Tibial artery (tissue), 4 donors: ENCODE measurements around the gene ERBB4.

Experiments used
- DNase-seq, 2 donors: peaks; one replicate each; pipeline ENCODE4 v3.0.0-alpha.2; 2019
- H3K27ac ChIP-seq, 2 donors: fragments of 200-600 bp; sonication (generic) in 1 of 2; 1 replicate in 1 of 2; 2 replicates in 1 of 2; pipeline ENCODE4 v1.5.1; 2018 to 2019; ENCODE audit warnings: mild to moderate bottlenecking in 1 of 2
- H3K27me3 ChIP-seq, 2 donors: fragments of 200-600 bp; sonication (generic) in 1 of 2; one replicate each; pipeline versions ENCODE4 v1.5.1 to v1.6.0; 2016 to 2019
- H3K36me3 ChIP-seq, 3 donors: fragments of 200-600 bp; sonication (generic) in 2 of 3; one replicate each; pipeline ENCODE4 v1.5.1; 2016 to 2019; ENCODE audit warnings: mild to moderate bottlenecking in 2 of 3
- H3K4me1 ChIP-seq, 4 donors: fragments of 200-600 bp; sonication (generic) in 2 of 4; 1 replicate in 3 of 4; 2 replicates in 1 of 4; pipeline ENCODE4 v1.5.1; 2016 to 2019
- H3K4me3 ChIP-seq, 2 donors: fragments of 200-600 bp; sonication (generic) in 1 of 2; 1 replicate in 1 of 2; 2 replicates in 1 of 2; pipeline ENCODE4 v1.5.1; 2018 to 2019; ENCODE audit warnings: mild to moderate bottlenecking in 2 of 2
- H3K9me3 ChIP-seq, 3 donors: fragments of 200-600 bp; sonication (generic) in 1 of 3; one replicate each; pipeline ENCODE4 v1.5.1; 2016 to 2019
- intact Hi-C: fragments of 100-400 bp; cut with DNase I; formaldehyde crosslinking; loops from one replicate; pipeline ENCODE4 v1.15.0; 2023; ENCODE audit warnings: low total_unique reads
- TF ChIP-seq, protein P1 (sequence below), 2 experiments: fragments of 200-600 bp in 1 of 2; fragments of 450-650 bp in 1 of 2; IDR thresholded peaks; one replicate each; pipeline ENCODE4 v1.5.1; 2017 to 2019; ENCODE audit warnings: antibody characterized with exemption in 2 of 2, mild to moderate bottlenecking in 1 of 2, moderate library complexity in 1 of 2

ERBB4 gene

DNA sequence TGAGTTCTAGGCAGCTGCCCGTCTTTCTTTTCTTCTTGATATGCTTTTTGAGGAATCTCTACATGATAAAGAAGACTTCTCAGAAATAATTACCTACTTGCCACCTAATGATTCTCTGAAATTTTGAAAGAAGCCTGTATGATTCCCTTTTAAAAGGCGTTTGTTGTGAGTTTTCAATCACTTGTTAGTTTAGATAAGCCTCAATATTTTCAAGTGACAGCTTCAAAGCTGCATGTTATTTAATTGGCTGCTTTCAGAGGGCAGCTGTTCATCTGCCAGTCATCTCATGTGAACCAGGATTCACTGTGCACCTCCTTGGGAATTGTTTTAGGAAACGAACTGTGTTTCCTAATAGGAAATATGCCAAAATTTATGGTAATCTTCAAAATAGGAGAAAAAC lies 1044.1 kb downstream of the ERBB4 start:
- no peak overlapping the region for H3K27ac ChIP-seq
- H3K4me1 ChIP-seq = no peaks in the 10 kb centered on the region
- H3K27me3 ChIP-seq = no peaks in the 10 kb centered on the region
- intact Hi-C loops = no loop called here
- no peaks in the 10 kb centered on the region for H3K36me3 ChIP-seq
- no peaks in the 10 kb centered on the region for H3K9me3 ChIP-seq
- TF ChIP-seq, protein P1, sequence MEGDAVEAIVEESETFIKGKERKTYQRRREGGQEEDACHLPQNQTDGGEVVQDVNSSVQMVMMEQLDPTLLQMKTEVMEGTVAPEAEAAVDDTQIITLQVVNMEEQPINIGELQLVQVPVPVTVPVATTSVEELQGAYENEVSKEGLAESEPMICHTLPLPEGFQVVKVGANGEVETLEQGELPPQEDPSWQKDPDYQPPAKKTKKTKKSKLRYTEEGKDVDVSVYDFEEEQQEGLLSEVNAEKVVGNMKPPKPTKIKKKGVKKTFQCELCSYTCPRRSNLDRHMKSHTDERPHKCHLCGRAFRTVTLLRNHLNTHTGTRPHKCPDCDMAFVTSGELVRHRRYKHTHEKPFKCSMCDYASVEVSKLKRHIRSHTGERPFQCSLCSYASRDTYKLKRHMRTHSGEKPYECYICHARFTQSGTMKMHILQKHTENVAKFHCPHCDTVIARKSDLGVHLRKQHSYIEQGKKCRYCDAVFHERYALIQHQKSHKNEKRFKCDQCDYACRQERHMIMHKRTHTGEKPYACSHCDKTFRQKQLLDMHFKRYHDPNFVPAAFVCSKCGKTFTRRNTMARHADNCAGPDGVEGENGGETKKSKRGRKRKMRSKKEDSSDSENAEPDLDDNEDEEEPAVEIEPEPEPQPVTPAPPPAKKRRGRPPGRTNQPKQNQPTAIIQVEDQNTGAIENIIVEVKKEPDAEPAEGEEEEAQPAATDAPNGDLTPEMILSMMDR (IDR thresholded peaks at IDR 0.05) = no peak
- DNase-seq = no peak
- no peak overlapping the region for H3K4me3 ChIP-seq

DNA sequence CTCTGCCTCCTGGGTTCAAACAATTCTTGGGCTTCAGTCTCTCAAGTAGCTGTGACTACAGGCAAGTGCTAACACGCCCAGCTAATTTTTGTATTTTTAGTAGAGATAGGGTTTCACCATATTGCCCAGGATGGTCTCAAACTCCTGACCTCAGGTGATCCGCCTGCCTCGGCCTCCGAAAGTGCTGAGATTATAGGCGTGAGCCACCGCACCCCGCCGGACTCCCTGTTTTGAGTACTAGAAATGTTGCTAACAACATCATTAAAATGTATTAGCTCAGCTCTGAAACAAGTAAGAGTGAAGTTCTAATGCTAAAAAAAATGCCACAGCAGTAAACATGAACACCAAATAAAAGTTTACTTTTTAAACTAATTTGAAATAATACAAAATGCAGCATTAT lies 1044.5 kb downstream of the ERBB4 start:
- DNase-seq = no peak
- no peaks in the 10 kb centered on the region for H3K27me3 ChIP-seq
- H3K9me3 ChIP-seq = no peaks in the 10 kb centered on the region
- H3K4me1 ChIP-seq = no peaks in the 10 kb centered on the region
- H3K4me3 ChIP-seq = no peak overlapping the region
- intact Hi-C loops = no loop called here
- TF ChIP-seq, protein P1 (IDR thresholded peaks at IDR 0.05) = no peak
- no peaks in the 10 kb centered on the region for H3K36me3 ChIP-seq
- H3K27ac ChIP-seq = no peak overlapping the region

DNA sequence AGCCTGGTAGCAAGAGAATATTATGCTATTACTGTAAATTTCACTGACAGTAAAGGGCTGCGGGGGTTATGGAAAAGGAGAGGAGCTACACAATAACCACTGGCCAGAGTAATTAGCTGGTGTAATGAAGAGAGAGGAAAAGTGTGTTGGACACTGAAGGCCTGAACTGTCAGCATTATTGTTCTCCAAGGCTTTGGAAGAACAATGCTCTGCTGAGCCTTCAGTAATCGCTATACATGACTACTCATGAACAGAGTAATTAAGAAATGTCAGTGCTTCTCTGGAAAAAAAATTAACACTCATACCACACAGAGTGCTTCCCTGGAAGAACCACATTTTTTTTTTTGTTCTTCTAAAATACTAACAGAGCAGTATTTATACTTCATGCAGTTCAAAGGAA lies 1050.9 kb downstream of the ERBB4 start:
- TF ChIP-seq, protein P1 (IDR thresholded peaks at IDR 0.05) = no peak
- Histone ChIP-seq H3K4me1 (no peaks in the 10 kb centered on the region), H3K9me3 (no peaks in the 10 kb centered on the region), H3K27ac (no peak overlapping the region), H3K27me3 (no peaks in the 10 kb centered on the region), H3K36me3 (no peaks in the 10 kb centered on the region), H3K4me3 (no peak overlapping the region)
- DNase-seq = no peak
- intact Hi-C loops = no loop called here

DNA sequence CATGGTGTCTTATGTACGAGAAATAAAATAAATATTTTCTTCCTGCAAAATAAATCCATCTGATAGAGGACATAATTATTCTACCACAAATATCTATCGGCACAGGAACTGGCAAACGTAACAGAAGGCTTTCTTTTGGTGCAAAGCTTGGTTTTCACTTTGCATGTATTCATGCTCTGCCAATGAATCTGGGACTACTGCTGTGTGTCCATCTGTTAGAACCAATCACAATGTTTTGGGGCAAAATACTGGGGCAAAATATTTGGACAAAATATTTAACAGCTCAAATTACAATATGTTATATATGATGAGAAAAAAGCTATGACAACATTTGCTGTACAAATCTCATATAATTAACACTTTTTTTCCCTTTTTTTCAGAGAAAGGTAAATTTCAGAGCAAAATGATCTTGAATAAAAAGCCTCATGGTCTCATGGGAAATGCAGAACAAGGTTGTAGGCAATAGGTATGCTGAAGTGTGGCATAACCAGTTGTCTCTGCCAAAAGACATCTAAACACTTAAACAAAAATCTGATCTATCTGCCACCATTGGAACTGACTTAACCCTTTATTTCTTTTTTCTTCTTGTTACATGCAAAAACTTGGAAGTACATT lies 1059.0 kb downstream of the ERBB4 start:
- Histone ChIP-seq H3K9me3 (no peaks in the 10 kb centered on the region), H3K36me3 (no peaks in the 10 kb centered on the region), H3K27ac (no peak overlapping the region), H3K27me3 (no peaks in the 10 kb centered on the region), H3K4me3 (no peak overlapping the region), H3K4me1 (peaks cover 0 to 13% (median 2%) of the 10 kb centered on the region in 4 donors)
- TF ChIP-seq, protein P1 (IDR thresholded peaks at IDR 0.05) = no peak
- intact Hi-C loops = no loop called here
- DNase-seq = no peak

DNA sequence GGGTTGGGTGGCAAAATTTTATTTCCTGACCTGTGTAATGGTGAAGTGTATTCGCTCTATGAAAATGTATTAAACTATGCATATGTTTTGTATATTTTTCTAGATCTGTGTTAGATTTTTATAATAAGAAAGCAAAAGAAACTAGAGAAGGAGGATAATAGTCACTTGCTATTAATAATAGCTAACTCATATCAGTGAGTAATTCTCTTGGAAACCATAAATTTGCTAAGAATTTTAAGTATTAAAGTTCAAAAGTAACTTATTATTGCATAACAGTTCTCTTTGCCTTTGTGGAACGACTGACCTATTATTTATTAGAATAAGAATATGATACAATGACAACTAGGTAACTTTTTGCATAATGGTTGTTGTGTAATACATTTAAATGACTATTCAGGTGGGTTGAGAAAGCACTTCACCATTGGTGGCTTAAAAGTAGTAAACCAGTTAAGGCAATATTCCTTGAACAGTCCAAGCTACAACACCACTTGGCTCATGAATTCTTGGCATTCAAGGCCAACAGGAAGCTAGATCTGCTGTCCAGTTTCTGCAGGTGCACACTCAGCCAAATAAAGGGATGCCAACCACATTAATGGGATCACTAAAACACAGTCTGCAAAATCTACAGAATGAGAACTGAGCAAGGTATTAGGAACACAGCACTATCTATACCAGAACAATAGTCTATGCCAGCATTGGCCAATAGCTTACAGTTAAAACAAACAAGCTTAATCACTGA lies 1060.9 kb downstream of the ERBB4 start:
- intact Hi-C loops = no loop called here
- Histone ChIP-seq H3K4me1 (peaks cover 0 to 13% (median 2%) of the 10 kb centered on the region in 4 donors), H3K27ac (no peak overlapping the region), H3K4me3 (no peak overlapping the region), H3K27me3 (no peaks in the 10 kb centered on the region), H3K36me3 (no peaks in the 10 kb centered on the region), H3K9me3 (peaks cover 0 to 3% (median 0%) of the 10 kb centered on the region in 3 donors)
- DNase-seq = no peak
- TF ChIP-seq, protein P1 (IDR thresholded peaks at IDR 0.05) = no peak
